Subcutaneous adipose tissue (tissue), 4 donors: ENCODE measurements around the gene SNX27. TPM values are rescaled to one million over a fixed set of nuclear protein-coding genes. Genes with fewer than 3 reads are reported as not detected.

Experiments used
- CTCF ChIP-seq: fragments of 450-650 bp; IDR thresholded peaks from one replicate; pipeline ENCODE4 v1.5.1; 2016; ENCODE audit warnings: low read depth, mild to moderate bottlenecking, control low read depth, antibody characterized with exemption, moderate library complexity
- total RNA-seq, 4 donors: library from RNA; depleted of rRNA; stranded (reverse); fragments of >200 nt; gene quantifications; one replicate each; pipeline ENCODE4 v1.1.0, GENCODE V29; 2016

The SNX27 gene
- total RNA-seq, 4 donors from 2014 or later, result 30.0 to 62.2 (median 46.6) TPM

GRCh38 chr1:151615711-151616504 lies 4.1 kb downstream of the SNX27 start:
- TF ChIP-seq CTCF, result no peak

GRCh38 chr1:151616505-151616849 lies 4.6 kb downstream of the SNX27 start:
- no peak for TF ChIP-seq CTCF

GRCh38 chr1:151618003-151618402 lies 6.2 kb downstream of the SNX27 start:
- no peak for TF ChIP-seq CTCF

- TF ChIP-seq CTCF, result no peak
Measured at GRCh38 chr1:151618470-151618869, 6.6 kb downstream of the SNX27 start.

GRCh38 chr1:151619489-151620093 lies 7.7 kb downstream of the SNX27 start:
- no peak for TF ChIP-seq CTCF

- no peak for TF ChIP-seq CTCF
Measured at GRCh38 chr1:151620286-151620685, 8.4 kb downstream of the SNX27 start.

GRCh38 chr1:151621351-151621750 lies 9.5 kb downstream of the SNX27 start:
- no peak for TF ChIP-seq CTCF
